GM21390 (cell line): ENCODE results near the gene PAK4.
"Not testable (repeated sequence)": the region's sequence is repeated elsewhere in the genome, so short reads cannot be mapped to it uniquely, and the experiment has no call there.

Source experiments
- ATAC-seq: cut with Tn5 transposase; IDR thresholded peaks from one replicate; pipeline ENCODE4 v1.9.1; 2021; ENCODE audit not compliant: unreplicated experiment

The PAK4 gene

GRCh38 chr19:39099341-39099740 lies 26.2 kb upstream of the PAK4 start:
- ATAC-seq: no peak

GRCh38 chr19:39100500-39101166 lies 25.0 kb upstream of the PAK4 start:
- no peak for ATAC-seq

GRCh38 chr19:39103151-39103550 lies 22.4 kb upstream of the PAK4 start:
- no peak for ATAC-seq

- ATAC-seq: no peak
Observed at GRCh38 chr19:39104186-39104596, 21.4 kb upstream of the PAK4 start.

- ATAC-seq: no peak
Observed at GRCh38 chr19:39106194-39106593, 19.4 kb upstream of the PAK4 start.

GRCh38 chr19:39109641-39110040 lies 15.9 kb upstream of the PAK4 start:
- ATAC-seq: no peak

- no peak for ATAC-seq
Observed at GRCh38 chr19:39110263-39110967, 15.2 kb upstream of the PAK4 start.

GRCh38 chr19:39111593-39112199 lies 13.9 kb upstream of the PAK4 start:
- no peak for ATAC-seq

GRCh38 chr19:39112338-39112890 lies 13.2 kb upstream of the PAK4 start:
- ATAC-seq: no peak

GRCh38 chr19:39113199-39113598 lies 12.4 kb upstream of the PAK4 start:
- no peak for ATAC-seq

GRCh38 chr19:39115105-39115847 lies 10.3 kb upstream of the PAK4 start:
- no peak for ATAC-seq

GRCh38 chr19:39117023-39117422 lies 8.6 kb upstream of the PAK4 start:
- not testable (repeated sequence) for ATAC-seq

- no peak for ATAC-seq
Observed at GRCh38 chr19:39119830-39120229, 5.8 kb upstream of the PAK4 start.

GRCh38 chr19:39122934-39123731 lies 2.5 kb upstream of the PAK4 start:
- ATAC-seq: no peak

GRCh38 chr19:39124136-39124764 lies 1.3 kb upstream of the PAK4 start:
- ATAC-seq: no peak

- ATAC-seq: no peak
Observed at GRCh38 chr19:39125199-39125553, 410 bp upstream of the PAK4 start.

GRCh38 chr19:39126312-39127187 lies 964 bp downstream of the PAK4 start:
- ATAC-seq: no peak

- ATAC-seq: no peak
Observed at GRCh38 chr19:39127812-39128515, 2.4 kb downstream of the PAK4 start.
